Dedifferentiated amniotic fluid mesenchymal stem cell (primary cell): ENCODE results near the gene ADAMTSL2.

Experiments used
- DNase-seq: peaks from one replicate; pipeline ENCODE4 v3.0.0-alpha.2; 2016; ENCODE audit errors: extremely low spot score

ADAMTSL2 gene

GRCh38 chr9:133499892-133500270 is 34.6 kb upstream of the ADAMTSL2 start:
- DNase-seq, result no peak

- no peak for DNase-seq
These were observed 32.4 kb upstream of the ADAMTSL2 start for GRCh38 chr9:133502112-133502511.

GRCh38 chr9:133505186-133505830 is 29.2 kb upstream of the ADAMTSL2 start:
- DNase-seq, result no peak

- DNase-seq, result no peak
These were observed 28.4 kb upstream of the ADAMTSL2 start for GRCh38 chr9:133505901-133506652.

- no peak for DNase-seq
These were observed 27.9 kb upstream of the ADAMTSL2 start for GRCh38 chr9:133506653-133507038.

- DNase-seq, result no peak
These were observed 27.1 kb upstream of the ADAMTSL2 start for GRCh38 chr9:133507246-133507965.

- no peak for DNase-seq
These were observed 26.5 kb upstream of the ADAMTSL2 start for GRCh38 chr9:133508046-133508445.

GRCh38 chr9:133509179-133510083 is 25.1 kb upstream of the ADAMTSL2 start:
- DNase-seq, result no peak

- DNase-seq, result no peak
These were observed 23.5 kb upstream of the ADAMTSL2 start for GRCh38 chr9:133510926-133511505.

- DNase-seq, result no peak
These were observed 22.9 kb upstream of the ADAMTSL2 start for GRCh38 chr9:133511607-133512006.

GRCh38 chr9:133512253-133513213 is 22.0 kb upstream of the ADAMTSL2 start:
- DNase-seq, result no peak

- DNase-seq, result no peak
These were observed 21.0 kb upstream of the ADAMTSL2 start for GRCh38 chr9:133513214-133514100.

GRCh38 chr9:133514460-133515239 is 19.9 kb upstream of the ADAMTSL2 start:
- DNase-seq, result no peak

- DNase-seq, result no peak
These were observed 19.3 kb upstream of the ADAMTSL2 start for GRCh38 chr9:133515240-133515610.

- DNase-seq, result no peak
These were observed 18.8 kb upstream of the ADAMTSL2 start for GRCh38 chr9:133515615-133516255.

GRCh38 chr9:133516256-133516960 is 18.1 kb upstream of the ADAMTSL2 start:
- no peak for DNase-seq

- no peak for DNase-seq
These were observed 17.5 kb upstream of the ADAMTSL2 start for GRCh38 chr9:133516961-133517350.
